C4-2B (cell line): ENCODE measurements around the gene BAZ1B.
"Not testable (repeated sequence)": the region's sequence is repeated elsewhere in the genome, so short reads cannot be mapped to it uniquely, and the experiment has no call there.

ENCODE experiments used
- H3K27ac ChIP-seq: fragments of 450-650 bp; 2 replicates; pipeline ENCODE4 v1.5.1; 2017
- ZFX ChIP-seq: fragments of 450-650 bp; IDR thresholded peaks from 2 replicates; pipeline ENCODE4 v1.6.1; 2017
- TF ChIP-seq, protein P1 (sequence below): fragments of 450-650 bp; conservative IDR thresholded peaks from 2 replicates; pipeline ENCODE4 v1.5.1; 2017; ENCODE audit warnings: mild to moderate bottlenecking

BAZ1B gene

DNA sequence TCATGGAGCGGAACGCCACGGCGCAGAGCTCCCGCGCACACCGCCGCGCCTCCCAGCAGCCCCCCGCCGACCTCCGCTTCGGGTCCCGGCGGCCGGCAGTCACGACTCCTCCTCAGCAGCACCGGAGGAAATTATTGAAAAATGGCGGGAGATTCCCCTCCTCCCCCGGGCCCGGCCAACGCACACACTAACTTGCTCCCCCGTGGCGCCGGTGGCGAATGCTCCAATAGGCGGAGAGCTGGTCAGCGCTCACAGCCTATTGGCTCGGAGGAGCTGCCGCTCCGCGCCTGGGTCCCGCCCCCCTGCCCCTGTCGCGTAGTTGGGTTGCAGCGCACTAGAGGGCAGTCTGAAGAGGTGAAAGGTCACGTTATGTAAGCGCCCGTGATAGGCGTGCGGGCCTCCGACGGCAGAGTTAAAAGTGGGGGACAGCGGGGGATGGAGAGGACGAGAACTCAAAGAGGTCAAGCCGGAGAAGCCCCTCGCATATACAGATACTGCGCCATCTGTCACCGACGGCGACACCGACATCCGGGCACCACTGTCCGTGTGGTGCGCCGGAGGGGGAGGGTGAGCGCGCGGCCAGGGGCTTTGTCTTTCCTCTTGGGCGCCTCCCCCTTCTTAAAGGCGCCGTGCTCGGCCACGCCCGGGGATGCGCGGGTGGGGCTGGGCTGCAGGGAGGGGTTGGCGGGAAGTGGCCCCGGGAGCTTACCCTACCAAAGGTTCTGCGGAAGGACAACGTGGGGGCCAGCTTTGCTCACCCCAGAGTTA, at the start of gene BAZ1B:
BAZ1B (minus strand) TSS at position 189 of the 768 bp plus-strand sequence. CDS start 360 bp downstream, outside the sequence.
- H3K27ac ChIP-seq = peak within 1 kb of the TSS; percentile 92
- TF ChIP-seq, protein P1, sequence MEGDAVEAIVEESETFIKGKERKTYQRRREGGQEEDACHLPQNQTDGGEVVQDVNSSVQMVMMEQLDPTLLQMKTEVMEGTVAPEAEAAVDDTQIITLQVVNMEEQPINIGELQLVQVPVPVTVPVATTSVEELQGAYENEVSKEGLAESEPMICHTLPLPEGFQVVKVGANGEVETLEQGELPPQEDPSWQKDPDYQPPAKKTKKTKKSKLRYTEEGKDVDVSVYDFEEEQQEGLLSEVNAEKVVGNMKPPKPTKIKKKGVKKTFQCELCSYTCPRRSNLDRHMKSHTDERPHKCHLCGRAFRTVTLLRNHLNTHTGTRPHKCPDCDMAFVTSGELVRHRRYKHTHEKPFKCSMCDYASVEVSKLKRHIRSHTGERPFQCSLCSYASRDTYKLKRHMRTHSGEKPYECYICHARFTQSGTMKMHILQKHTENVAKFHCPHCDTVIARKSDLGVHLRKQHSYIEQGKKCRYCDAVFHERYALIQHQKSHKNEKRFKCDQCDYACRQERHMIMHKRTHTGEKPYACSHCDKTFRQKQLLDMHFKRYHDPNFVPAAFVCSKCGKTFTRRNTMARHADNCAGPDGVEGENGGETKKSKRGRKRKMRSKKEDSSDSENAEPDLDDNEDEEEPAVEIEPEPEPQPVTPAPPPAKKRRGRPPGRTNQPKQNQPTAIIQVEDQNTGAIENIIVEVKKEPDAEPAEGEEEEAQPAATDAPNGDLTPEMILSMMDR = no peak
- TF ChIP-seq ZFX = no peak

DNA sequence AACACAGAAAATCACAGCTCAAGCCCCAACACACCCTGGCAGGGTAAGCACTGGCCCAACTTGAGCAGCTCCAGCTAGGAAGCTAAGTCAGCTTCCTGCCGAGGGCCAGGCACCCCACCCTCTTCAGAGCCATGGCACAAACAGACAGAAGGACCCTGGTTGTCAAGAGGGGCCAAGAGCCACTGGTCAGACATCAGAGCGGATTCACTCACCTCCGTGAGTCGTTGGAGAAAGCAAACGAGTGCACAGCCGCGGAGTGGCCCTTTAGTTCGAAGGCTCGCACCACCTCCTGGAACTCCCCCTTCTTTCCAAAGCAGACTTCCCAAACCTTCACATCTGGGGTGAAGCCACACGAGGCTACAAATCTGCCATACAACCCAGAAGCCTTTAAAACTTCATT, 48.9 kb upstream of the BAZ1B start:
- no peak for TF ChIP-seq ZFX
- TF ChIP-seq, protein P1 = no peak

DNA sequence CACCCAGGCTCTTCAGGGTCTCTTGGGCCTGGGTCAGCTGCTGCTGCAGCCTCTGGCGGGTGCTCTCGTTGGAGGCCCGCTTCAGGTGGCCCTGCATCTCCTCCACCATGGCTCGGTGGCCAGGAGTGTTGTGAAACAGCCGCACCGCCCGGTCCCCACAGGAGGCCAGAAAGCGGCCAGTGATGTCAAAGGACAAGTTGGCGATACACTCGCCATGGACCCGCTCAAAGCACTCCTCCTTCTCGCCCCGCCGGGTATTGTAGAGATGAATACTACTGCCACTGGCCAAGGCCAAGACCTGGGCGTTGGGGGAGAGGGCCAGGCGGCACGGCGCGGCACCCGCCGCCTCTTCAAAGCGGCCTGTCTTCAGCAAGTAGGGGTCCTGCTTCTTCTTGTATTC, 48.4 kb upstream of the BAZ1B start:
- TF ChIP-seq ZFX = no peak
- TF ChIP-seq, protein P1 = no peak
- H3K27ac ChIP-seq = no peak overlapping the region

More for the DNA sequence above, 48.9 kb upstream of the BAZ1B start:
- no peak overlapping the region for H3K27ac ChIP-seq

GRCh38 chr7:73569042-73569608, 47.0 kb upstream of the BAZ1B start:
- H3K27ac ChIP-seq = no peak overlapping the region
- no peak for TF ChIP-seq ZFX
- TF ChIP-seq, protein P1 = no peak

GRCh38 chr7:73567846-73568685, 46.0 kb upstream of the BAZ1B start:
- peak overlapping the region; percentile 14 for H3K27ac ChIP-seq
- TF ChIP-seq, protein P1 = no peak
- TF ChIP-seq ZFX = no peak

GRCh38 chr7:73567140-73567539, 45.0 kb upstream of the BAZ1B start:
- no peak overlapping the region for H3K27ac ChIP-seq
- no peak for TF ChIP-seq ZFX
- TF ChIP-seq, protein P1 = no peak

DNA sequence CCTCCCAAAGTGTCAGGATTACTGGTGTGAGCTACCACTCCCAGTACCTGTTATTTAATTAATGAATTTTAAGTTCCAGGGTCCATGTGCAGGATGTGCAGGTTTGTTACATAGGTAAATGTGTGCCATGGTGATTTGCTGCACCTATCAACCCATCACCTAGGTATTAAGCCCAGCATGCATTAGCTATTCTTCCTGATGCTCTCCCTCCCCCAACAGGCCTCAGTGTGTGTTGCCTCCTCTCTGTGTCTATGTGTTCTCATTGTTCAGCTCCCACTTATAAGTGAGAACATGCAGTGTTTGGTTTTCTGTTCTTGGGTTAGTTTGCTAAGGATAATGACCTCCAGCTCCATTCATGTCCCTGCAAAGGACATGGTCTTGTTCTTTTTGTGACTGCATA, 44.3 kb upstream of the BAZ1B start:
- H3K27ac ChIP-seq = not testable (repeated sequence)
